GM23338 (cell line): ENCODE data around the gene KIF18B. TPM values are rescaled to one million over a fixed set of nuclear protein-coding genes. Genes with fewer than 3 reads are reported as not detected.

ENCODE experiments used
- ATAC-seq: fragments of 200-7000 bp; cut with Tn5 transposase; 3 replicates; pipeline ENCODE4 v1.9.1; 2020
- DNase-seq: peaks from one replicate; pipeline ENCODE4 v3.0.0-alpha.2; 2015; ENCODE audit warnings: low spot score
- H2AFZ ChIP-seq: fragments of 200-600 bp; sonication (generic); 2 replicates; pipeline ENCODE4 v1.8.0; 2016; ENCODE audit warnings: antibody characterized with exemption, mild to moderate bottlenecking, moderate library complexity
- H3F3A ChIP-seq: fragments of 200-600 bp; sonication (generic); replicated peaks from 2 replicates; pipeline ENCODE4 v1.8.0; 2017; ENCODE audit warnings: antibody characterized with exemption, mixed run types, low read depth
- H3K27ac ChIP-seq: fragments of 200-600 bp; sonication (generic); 2 replicates; pipeline ENCODE4 v1.6.1; 2016; ENCODE audit warnings: low read depth
- H3K27me3 ChIP-seq: fragments of 200-600 bp; sonication (generic); 2 replicates; pipeline ENCODE4 v1.8.0; 2016; ENCODE audit warnings: mild to moderate bottlenecking, mixed run types, moderate library complexity; ENCODE audit not compliant: insufficient read depth
- H3K36me3 ChIP-seq: fragments of 200-600 bp; sonication (generic); 2 replicates; pipeline ENCODE4 v1.8.0; 2016; ENCODE audit warnings: mild to moderate bottlenecking; ENCODE audit not compliant: insufficient read depth
- H3K4me1 ChIP-seq: fragments of 200-600 bp; sonication (generic); 2 replicates; pipeline ENCODE4 v1.8.0; 2016; ENCODE audit warnings: mild to moderate bottlenecking, moderate library complexity; ENCODE audit not compliant: insufficient read depth
- H3K4me2 ChIP-seq: fragments of 200-600 bp; sonication (generic); 2 replicates; pipeline ENCODE4 v1.7.1; 2017; ENCODE audit warnings: mixed run types
- H3K4me3 ChIP-seq: fragments of 200-600 bp; sonication (generic); 2 replicates; pipeline ENCODE4 v1.6.1; 2016; ENCODE audit warnings: mixed run types
- H3K79me2 ChIP-seq: fragments of 200-600 bp; sonication (generic); replicated peaks from 2 replicates; pipeline ENCODE4 v1.8.0; 2017; ENCODE audit warnings: mild to moderate bottlenecking; ENCODE audit not compliant: insufficient read depth
- H3K9me2 ChIP-seq: fragments of 200-600 bp; sonication (generic); 2 replicates; pipeline ENCODE4 v1.8.0; 2017; ENCODE audit not compliant: insufficient read depth
- H4K20me1 ChIP-seq: fragments of 200-600 bp; sonication (generic); replicated peaks from 2 replicates; pipeline ENCODE4 v1.8.0; 2017; ENCODE audit warnings: mild to moderate bottlenecking; ENCODE audit not compliant: insufficient read depth
- H3K27ac Mint-ChIP-seq: 2 replicates; pipeline ENCODE4 v1.8.0; 2020; ENCODE audit warnings: inconsistent platforms, mild to moderate bottlenecking, moderate library complexity, mixed read lengths
- H3K27me3 Mint-ChIP-seq: 3 replicates; pipeline ENCODE4 v1.8.0; 2022; ENCODE audit warnings: low read depth, mild to moderate bottlenecking, moderate library complexity, mixed read lengths, inconsistent platforms; ENCODE audit not compliant: insufficient read depth, poor library complexity
- H3K36me3 Mint-ChIP-seq: 3 replicates; pipeline ENCODE4 v1.8.0; 2021; ENCODE audit warnings: low read depth, mild to moderate bottlenecking, inconsistent platforms, moderate library complexity, mixed read lengths
- H3K4me1 Mint-ChIP-seq: 3 replicates; pipeline ENCODE4 v1.8.0; 2020; ENCODE audit warnings: mild to moderate bottlenecking, inconsistent platforms, mixed read lengths
- H3K4me3 Mint-ChIP-seq: 3 replicates; pipeline ENCODE4 v1.8.0; 2021; ENCODE audit warnings: moderate library complexity, mild to moderate bottlenecking, inconsistent platforms, mixed read lengths
- H3K9me3 Mint-ChIP-seq: 3 replicates; pipeline ENCODE4 v1.8.0; 2020; ENCODE audit warnings: moderate library complexity, mild to moderate bottlenecking, inconsistent platforms, mixed read lengths
- ETS1 ChIP-seq: IDR thresholded peaks from 2 replicates; pipeline ENCODE4 v1.6.1; 2016; ENCODE audit warnings: antibody characterized with exemption
- EZH2 ChIP-seq: fragments of 200-600 bp; sonication (generic); IDR thresholded peaks from one replicate; pipeline ENCODE4 v1.8.0; 2017; ENCODE audit warnings: antibody characterized with exemption, mild to moderate bottlenecking, low read depth; ENCODE audit not compliant: unreplicated experiment
- EZH2phosphoT487 ChIP-seq: fragments of 200-600 bp; sonication (generic); IDR thresholded peaks from one replicate; pipeline ENCODE4 v1.8.1; 2018; ENCODE audit warnings: antibody characterized with exemption; ENCODE audit not compliant: unreplicated experiment
- NANOG ChIP-seq: IDR thresholded peaks from 2 replicates; pipeline ENCODE4 v1.6.1; 2016; ENCODE audit warnings: antibody characterized with exemption, borderline replicate concordance
- POLR2AphosphoS5 ChIP-seq: IDR thresholded peaks from 2 replicates; pipeline ENCODE4 v1.6.1; 2016; ENCODE audit warnings: antibody characterized with exemption, low read depth
- REST ChIP-seq: IDR thresholded peaks from one replicate; pipeline ENCODE4 v1.6.1; 2018; ENCODE audit warnings: antibody characterized with exemption; ENCODE audit not compliant: unreplicated experiment
- STAT1 ChIP-seq: IDR thresholded peaks from one replicate; pipeline ENCODE4 v1.6.1; 2016; ENCODE audit warnings: antibody characterized with exemption; ENCODE audit not compliant: unreplicated experiment
- ZNF114 ChIP-seq: fragments of 250-450 bp; sonication (Bioruptor Pico); IDR thresholded peaks from 2 replicates; pipeline ENCODE4 v1.5.0; 2020; ENCODE audit warnings: mild to moderate bottlenecking, moderate library complexity
- ZNF331 ChIP-seq: fragments of 250-450 bp; sonication (Bioruptor Pico); IDR thresholded peaks from 2 replicates; pipeline ENCODE4 v1.5.0; 2020; ENCODE audit warnings: low read depth, mild to moderate bottlenecking, moderate library complexity
- polyA plus RNA-seq: library from polyadenylated mRNA; unstranded; fragments of >200 nt; fragmentation: Nextera tagmentation; extraction: Ambion mirVana; gene quantifications from 2 replicates; pipeline ENCODE4 v1.2.1, GENCODE V29; 2016
- total RNA-seq: library from RNA; depleted of rRNA; stranded (reverse); fragments of >200 nt; shearing (Covaris generic); gene quantifications from 2 replicates; pipeline ENCODE4 v1.2.3, GENCODE V29; 2014

Gene KIF18B
- total and polyA plus RNA-seq, 2 experiments from 2014 or later: 14.1 to 28.4 TPM

- TF ChIP-seq REST (no peak), EZH2 (no peak), NANOG (no peak), ETS1 (no peak), POLR2AphosphoS5 (no peak), EZH2phosphoT487 (no peak), STAT1 (no peak), ZNF331 (CRISPR knock-in tag) (no peak), ZNF114 (CRISPR knock-in tag) (no peak)
These were observed 20.6 kb downstream of the KIF18B start (continued) for GRCh38 chr17:44926821-44927525.

GRCh38 chr17:44925731-44926697 lies 21.6 kb downstream of the KIF18B start:
- no peak overlapping the region for H3K4me2 ChIP-seq
- peaks cover 3% of the 10 kb centered on the region; the same call in 1 of the 2 replicates for H4K20me1 ChIP-seq
- no peak overlapping the region for H2AFZ ChIP-seq
- no peak overlapping the region for H3K4me3 ChIP-seq
- no peaks in the 10 kb centered on the region for H3K9me2 ChIP-seq
- TF ChIP-seq POLR2AphosphoS5: 0 out of 2 replicates have a peak, but pooled peaks have one; percentile 20
- no peak for TF ChIP-seq REST
- no peaks in the 10 kb centered on the region for H3K27me3 ChIP-seq
- peaks cover 24% of the 10 kb centered on the region for H3K36me3 ChIP-seq
- no peak for ATAC-seq
- 0 out of 2 replicates have a peak, but pooled peaks cover 15% of the 10 kb centered on the region for H3F3A ChIP-seq
- Mint-ChIP-seq H3K4me1 (peaks cover 24% of the 10 kb centered on the region), H3K9me3 (no peaks in the 10 kb centered on the region), H3K27me3 (peaks cover 14% of the 10 kb centered on the region), H3K4me3 (no peak overlapping the region), H3K36me3 (peaks cover 57% of the 10 kb centered on the region), H3K27ac (no peak overlapping the region)
- no peaks in the 10 kb centered on the region for H3K79me2 ChIP-seq
- DNase-seq: no peak
- no peak overlapping the region for H3K27ac ChIP-seq
- H3K4me1 ChIP-seq: peaks cover 3% of the 10 kb centered on the region; the same call in 1 of the 2 replicates
